ENCODE data around the gene PRND. TPM values are rescaled to one million over a fixed set of nuclear protein-coding genes. Genes with fewer than 3 reads are reported as not detected.

PRND gene
- not detected in 2 replicates for total RNA-seq

GRCh38 chr20:4721719-4722118 is at the start of gene PRND:
Gene PRND (plus strand): TSS chr20:4721909. CDS start chr20:4724552, 2,643 bp downstream.

Other genes with a start within 250 kb of the PRND start
- gene PRNP, start 35.5 kb upstream of the PRND start, total RNA-seq: 264 and 432 TPM in 2 replicates
- 0.22 and 7.6 TPM in 2 replicates for gene RASSF2, start 101.7 kb downstream of the PRND start, total RNA-seq